Hindlimb muscle (tissue), 1 donor: ENCODE measurements around the gene ZNG1C. TPM values are rescaled to one million over a fixed set of nuclear protein-coding genes. Genes with fewer than 3 reads are reported as not detected.
"Not testable (repeated sequence)": the region's sequence is repeated elsewhere in the genome, so short reads cannot be mapped to it uniquely, and the experiment has no call there.

ENCODE experiments used
- DNase-seq: peaks from one replicate; pipeline ENCODE4 v3.0.0-alpha.2; 2013
- polyA plus RNA-seq: library from polyadenylated mRNA; unstranded; fragments of 120-200 nt; gene quantifications from one replicate; pipeline ENCODE4 v1.2.1, GENCODE V29; 2013; ENCODE audit not compliant: insufficient read length

Gene ZNG1C
- 8.2 TPM for polyA plus RNA-seq

DNA sequence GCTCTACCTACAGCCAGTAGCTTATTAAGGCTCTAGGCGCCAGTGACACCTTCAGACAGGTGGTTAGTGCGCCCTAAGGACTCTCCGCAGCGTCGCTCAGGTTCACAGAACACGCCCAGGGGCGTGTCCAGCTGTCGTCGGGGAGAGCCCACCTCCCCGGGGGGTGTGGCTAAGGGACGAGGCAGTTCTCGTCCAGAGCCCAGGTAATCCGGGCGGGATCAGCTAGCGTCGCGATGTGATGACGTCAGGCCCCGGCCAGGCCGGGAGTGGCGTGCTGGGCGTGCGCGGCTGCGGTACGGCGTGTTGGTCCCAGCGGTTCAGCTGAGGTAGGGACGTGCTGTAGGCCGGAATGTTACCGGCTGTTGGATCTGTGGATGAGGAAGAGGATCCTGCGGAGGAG lies at the start of gene ZNG1C:
ZNG1C (plus strand) TSS at position 301 of the 400 bp plus-strand sequence; CDS start at position 350, 49 bp downstream.
- DNase-seq, result not testable (repeated sequence)

GRCh38 chr9:68242437-68242836 lies 654 bp downstream of the ZNG1C start:
- DNase-seq, result not testable (repeated sequence)

DNA sequence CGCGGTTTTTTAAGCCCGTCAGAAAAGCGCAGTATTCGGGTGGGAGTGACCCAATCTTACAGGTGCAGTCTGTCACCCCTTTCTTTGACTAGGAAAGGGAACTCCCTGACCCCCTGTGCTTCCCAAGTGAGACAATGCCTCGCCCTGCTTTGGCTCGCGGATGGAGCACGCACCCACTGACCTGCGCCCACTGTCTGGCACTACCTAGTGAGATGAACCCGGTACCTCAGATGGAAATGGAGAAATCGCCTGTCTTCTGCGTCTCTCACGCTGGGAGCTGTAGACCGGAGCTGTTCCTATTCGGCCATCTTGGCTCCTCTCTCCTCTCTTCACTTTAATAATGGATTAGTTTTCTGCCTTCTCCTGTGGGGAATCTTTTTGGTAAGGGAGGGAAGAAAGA lies 39.3 kb downstream of the ZNG1C start:
- not testable (repeated sequence) for DNase-seq

DNA sequence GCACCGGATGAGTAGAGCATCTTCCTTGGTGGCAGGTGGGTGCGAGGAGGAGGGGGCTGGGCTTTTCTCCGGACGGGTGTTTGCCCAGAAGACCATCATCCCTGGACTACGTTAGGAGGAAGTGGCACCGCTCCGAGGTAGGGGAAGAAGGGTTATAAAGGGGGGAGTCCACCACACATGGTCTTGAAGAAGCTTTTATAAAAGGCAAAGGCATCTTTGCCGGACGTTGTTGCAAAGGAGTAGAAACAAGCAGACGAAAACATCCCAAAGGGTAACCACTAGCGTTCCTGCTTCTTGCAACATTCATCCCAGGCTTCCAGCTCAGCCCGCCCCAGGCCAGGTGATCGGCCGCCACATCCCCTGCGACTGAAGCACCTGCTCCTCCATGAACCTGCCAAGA lies 60.8 kb downstream of the ZNG1C start, which contains the start of gene FOXD4L3:
FOXD4L3 (plus strand) TSS at position 301 of the 400 bp plus-strand sequence; CDS start at position 386, 85 bp downstream.
- DNase-seq, result not testable (repeated sequence)

GRCh38 chr9:68303771-68304170 lies 62.0 kb downstream of the ZNG1C start:
- DNase-seq, result not testable (repeated sequence)

GRCh38 chr9:68304212-68304611 lies 62.4 kb downstream of the ZNG1C start:
- DNase-seq, result not testable (repeated sequence)

DNA sequence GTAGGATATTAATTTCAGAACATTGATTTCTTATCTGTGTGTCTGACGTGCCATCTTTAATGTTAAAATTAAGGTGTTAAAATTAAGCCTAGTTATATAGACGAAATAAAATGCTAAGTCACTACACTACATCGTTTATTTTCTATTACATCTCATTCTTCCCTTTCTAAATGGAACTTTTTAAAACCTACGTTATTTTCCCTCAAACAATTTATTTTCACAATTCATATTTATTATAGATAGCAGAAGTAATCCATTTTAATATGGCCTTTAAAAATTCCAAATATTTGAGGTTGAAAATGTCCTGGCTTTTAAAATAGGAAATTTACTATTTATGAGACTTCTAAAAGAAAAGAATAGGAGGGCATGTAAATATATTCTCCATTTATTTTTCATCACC lies 63.0 kb downstream of the ZNG1C start:
- not testable (repeated sequence) for DNase-seq

DNA sequence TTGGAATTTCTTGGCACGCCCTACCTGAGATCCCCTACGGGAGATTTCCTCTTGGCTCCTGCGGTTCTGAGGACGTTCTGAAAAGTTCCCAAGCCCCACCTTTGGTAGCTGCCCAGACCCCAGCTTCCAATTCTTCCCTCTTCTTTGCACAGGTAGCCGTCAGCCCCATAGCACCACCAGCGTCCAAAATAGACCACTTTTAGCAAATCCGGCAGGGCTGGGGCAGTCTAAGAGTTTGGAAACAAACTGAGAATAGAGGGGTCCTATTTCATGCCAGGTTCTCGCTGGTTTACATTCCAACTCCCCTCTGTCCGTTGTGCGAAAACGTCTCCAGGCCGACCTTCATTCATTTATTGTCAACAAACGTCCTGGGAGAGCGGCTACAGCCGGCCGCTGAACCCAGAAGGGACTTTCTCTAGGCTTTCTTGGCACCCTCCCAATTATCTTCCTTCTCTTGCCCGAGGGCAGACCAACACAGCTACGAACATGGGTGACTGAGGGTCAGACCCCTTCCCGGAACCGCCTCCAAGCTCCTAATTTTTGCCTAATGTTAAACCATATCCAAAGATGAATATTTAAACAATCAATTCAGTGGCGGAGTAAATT lies 64.0 kb downstream of the ZNG1C start:
- not testable (repeated sequence) for DNase-seq

- not testable (repeated sequence) for DNase-seq
Observed at GRCh38 chr9:68306391-68306964, 64.7 kb downstream of the ZNG1C start.

DNA sequence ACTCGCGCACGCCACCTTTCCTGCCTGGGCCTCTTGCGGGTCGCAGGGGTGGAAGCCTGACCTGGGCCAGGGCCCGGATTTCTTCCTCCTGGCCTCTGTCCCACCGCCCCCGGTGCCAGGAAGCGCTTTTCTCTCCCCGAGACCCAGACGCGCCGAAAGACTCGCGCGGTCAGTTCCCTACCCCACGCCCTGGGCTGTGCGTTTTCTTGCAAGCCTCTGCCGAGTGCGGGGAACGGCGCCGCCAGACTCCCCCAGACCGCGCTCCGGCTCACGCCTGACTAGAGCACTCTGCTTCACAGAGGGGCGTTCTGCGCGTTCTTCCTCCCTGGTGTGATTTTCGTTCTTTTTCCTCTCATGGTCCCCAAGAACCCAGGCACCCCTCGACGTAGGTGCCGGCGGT lies 65.3 kb downstream of the ZNG1C start:
- not testable (repeated sequence) for DNase-seq

- not testable (repeated sequence) for DNase-seq
Observed at GRCh38 chr9:68307654-68308053, 65.9 kb downstream of the ZNG1C start.

- not testable (repeated sequence) for DNase-seq
Observed at GRCh38 chr9:68311208-68311607, 69.4 kb downstream of the ZNG1C start.

DNA sequence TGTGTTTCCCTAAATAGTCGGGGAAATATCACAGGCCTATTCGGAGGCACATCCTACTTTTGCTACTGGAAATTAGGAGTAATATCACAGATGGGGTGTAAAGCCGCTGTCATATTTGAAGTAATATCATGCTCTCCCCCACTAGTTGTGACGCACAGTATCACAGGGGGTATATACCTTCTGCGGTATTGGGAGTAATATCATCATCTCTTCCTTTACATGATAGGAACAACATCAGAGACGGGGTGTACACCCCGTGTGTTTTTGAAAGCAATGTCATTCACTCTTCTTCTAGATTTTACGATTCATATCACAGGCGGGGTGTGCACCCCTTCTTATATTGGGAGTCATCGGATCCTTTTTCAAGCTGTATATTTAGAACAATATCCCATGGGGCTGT lies 76.4 kb downstream of the ZNG1C start:
- DNase-seq, result not testable (repeated sequence)

DNA sequence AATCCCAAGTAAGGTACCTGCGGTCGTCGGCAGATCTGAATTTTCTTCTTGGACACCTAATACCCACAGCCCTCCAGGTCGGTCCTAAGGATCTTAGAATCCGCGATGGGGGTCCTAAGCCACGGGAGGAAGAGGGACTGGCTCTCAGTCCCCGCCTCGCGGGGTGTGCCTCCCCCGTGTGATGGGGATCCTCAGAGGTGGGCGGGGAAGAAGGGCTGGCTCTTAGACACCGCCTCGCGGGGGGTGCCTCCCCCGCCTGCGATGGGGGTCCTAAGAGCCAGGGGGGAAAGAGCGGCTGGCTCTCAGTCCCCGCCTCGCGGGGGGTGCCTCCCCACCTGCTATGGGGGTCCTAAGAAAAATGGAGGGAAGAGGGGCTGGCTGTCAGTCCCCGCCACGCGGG lies 82.0 kb downstream of the ZNG1C start:
- DNase-seq, result not testable (repeated sequence)

GRCh38 chr9:68324518-68324917 lies 82.7 kb downstream of the ZNG1C start:
- not testable (repeated sequence) for DNase-seq

GRCh38 chr9:68329106-68329505 lies 87.3 kb downstream of the ZNG1C start:
- DNase-seq, result not testable (repeated sequence)

- not testable (repeated sequence) for DNase-seq
Observed at GRCh38 chr9:68330531-68331173, 88.9 kb downstream of the ZNG1C start.

- DNase-seq, result not testable (repeated sequence)
Observed at GRCh38 chr9:68332122-68332521, 90.3 kb downstream of the ZNG1C start.

DNA sequence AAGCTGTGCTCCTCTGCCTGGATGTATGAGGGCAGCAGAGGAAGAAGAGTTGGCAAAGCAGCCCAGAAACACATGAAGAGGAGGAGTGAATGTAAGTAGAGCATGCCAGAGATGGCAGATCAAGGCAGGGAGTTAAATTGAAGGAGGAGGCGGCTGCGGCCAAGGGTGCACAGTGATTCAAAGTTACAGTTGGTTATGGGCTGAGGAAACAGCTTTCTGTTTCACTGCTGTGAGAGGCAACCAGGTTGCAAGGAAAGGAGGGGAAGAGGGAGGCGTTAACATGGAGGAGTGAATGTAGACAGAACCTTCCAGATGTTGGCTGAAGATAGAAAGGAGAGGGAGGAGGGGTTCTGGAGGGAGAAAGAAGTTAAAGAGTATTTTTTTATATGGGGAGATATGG lies 94.2 kb downstream of the ZNG1C start:
- DNase-seq, result not testable (repeated sequence)

GRCh38 chr9:68336639-68337339 lies 95.0 kb downstream of the ZNG1C start:
- DNase-seq, result not testable (repeated sequence)

GRCh38 chr9:68338000-68338399 lies 96.2 kb downstream of the ZNG1C start:
- not testable (repeated sequence) for DNase-seq

DNA sequence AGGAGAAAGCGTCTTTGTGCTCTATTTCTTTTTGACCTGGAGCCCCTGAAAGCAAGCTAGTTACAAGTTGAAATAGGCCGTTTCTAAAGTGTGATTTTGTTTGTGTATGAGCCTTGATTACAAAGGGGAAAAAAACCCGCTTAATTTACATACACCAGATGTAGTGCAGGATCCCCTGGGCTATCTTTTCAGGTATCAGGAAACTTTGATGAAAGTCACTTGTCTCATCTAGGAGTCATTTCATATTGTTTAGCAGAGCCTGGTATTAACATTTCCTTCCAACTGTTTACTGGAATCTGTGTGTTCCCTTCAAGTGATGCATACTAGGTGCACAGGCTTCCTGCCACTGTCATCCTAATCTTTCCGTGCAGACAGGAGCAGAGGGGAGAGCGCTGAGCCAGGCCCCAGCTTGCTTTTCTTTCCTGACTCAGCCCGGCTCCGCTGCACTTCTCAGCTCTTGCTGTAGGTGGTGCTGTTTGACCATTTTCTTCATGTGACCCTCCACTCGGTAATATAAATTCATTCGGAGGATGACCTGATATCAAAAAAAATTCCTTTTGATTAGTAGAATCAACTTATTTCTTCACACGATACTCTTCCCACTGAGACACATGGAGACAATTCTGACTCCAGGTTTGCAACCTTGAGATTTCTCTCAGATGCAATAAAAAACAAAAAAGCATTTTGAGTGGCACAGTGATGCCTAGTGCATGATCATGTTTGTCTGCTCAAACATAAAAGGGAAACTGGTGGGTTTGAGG lies 100.7 kb downstream of the ZNG1C start:
- DNase-seq, result not testable (repeated sequence)
